OCI-LY3 (cell line): ENCODE data around the gene CHMP4A.

Source experiments
- H2AFZ ChIP-seq: fragments of 200-600, 300-600 bp; shearing (Covaris generic); 2 replicates; pipeline ENCODE4 v1.6.0; 2014; ENCODE audit warnings: antibody characterized with exemption, low read depth, low read length
- H3K27ac ChIP-seq: fragments of 200-600, 300-600 bp; sonication (generic); 2 replicates; pipeline ENCODE4 v1.5.1; 2014; ENCODE audit warnings: mild to moderate bottlenecking, low read length, moderate library complexity, mixed read lengths
- H3K27me3 ChIP-seq: fragments of 200-600, 300-600 bp; sonication (generic); 2 replicates; pipeline ENCODE4 v1.6.1; 2014; ENCODE audit warnings: low read depth, low read length, mixed read lengths
- H3K36me3 ChIP-seq: fragments of 200-600, 300-600 bp; sonication (generic); replicated peaks from 2 replicates; pipeline ENCODE3; 2014; ENCODE audit warnings: low read depth, low read length, mixed read lengths
- H3K4me1 ChIP-seq: fragments of 300-600, 200-600 bp; sonication (generic); 2 replicates; pipeline ENCODE4 v1.6.1; 2014; ENCODE audit warnings: low read length, mixed read lengths
- H3K4me2 ChIP-seq: fragments of 200-600, 300-600 bp; sonication (generic); 2 replicates; pipeline ENCODE4 v1.6.1; 2014; ENCODE audit warnings: low read length, mixed read lengths
- H3K4me3 ChIP-seq: fragments of 300-600, 200-600 bp; sonication (generic); 2 replicates; pipeline ENCODE4 v1.5.1; 2014; ENCODE audit warnings: antibody characterized with exemption, mild to moderate bottlenecking, low read length, moderate library complexity
- H3K79me2 ChIP-seq: fragments of 300-600, 200-600 bp; shearing (Covaris generic); 2 replicates; pipeline ENCODE4 v1.6.1; 2014; ENCODE audit warnings: mild to moderate bottlenecking, low read length, mixed read lengths
- H3K9ac ChIP-seq: fragments of 300-600, 200-600 bp; shearing (Covaris generic); 2 replicates; pipeline ENCODE4 v1.6.0; 2014; ENCODE audit warnings: mild to moderate bottlenecking, low read length, moderate library complexity
- H3K9me3 ChIP-seq: fragments of 200-600, 300-600 bp; shearing (Covaris generic); 2 replicates; pipeline ENCODE4 v1.6.1; 2014; ENCODE audit warnings: low read length, mixed read lengths; ENCODE audit not compliant: insufficient read depth
- H4K20me1 ChIP-seq: fragments of 200-600, 300-600 bp; sonication (generic); 2 replicates; pipeline ENCODE4 v1.6.1; 2016; ENCODE audit warnings: low read length, mixed read lengths; ENCODE audit not compliant: insufficient read depth
- CTCF ChIP-seq: fragments of 200-600, 300-600 bp; sonication (generic); IDR thresholded peaks from 2 replicates; pipeline ENCODE4 v1.5.1; 2014; ENCODE audit warnings: antibody characterized with exemption, low read length, low read depth
- EZH2phosphoT487 ChIP-seq: fragments of 200-600 bp; shearing (Covaris generic); IDR thresholded peaks from 2 replicates; pipeline ENCODE4 v1.6.1; 2018; ENCODE audit warnings: antibody characterized with exemption, mixed run types, low read depth

The CHMP4A gene, protein sequence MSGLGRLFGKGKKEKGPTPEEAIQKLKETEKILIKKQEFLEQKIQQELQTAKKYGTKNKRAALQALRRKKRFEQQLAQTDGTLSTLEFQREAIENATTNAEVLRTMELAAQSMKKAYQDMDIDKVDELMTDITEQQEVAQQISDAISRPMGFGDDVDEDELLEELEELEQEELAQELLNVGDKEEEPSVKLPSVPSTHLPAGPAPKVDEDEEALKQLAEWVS

GRCh38 chr14:24212924-24213865 is at the start of gene CHMP4A:
CHMP4A (minus strand) TSS chr14:24213488; CDS start chr14:24213439, 49 bp downstream.
- Histone ChIP-seq H4K20me1 (no peaks in the 10 kb centered on the region), H2AFZ (peak within 1 kb of the TSS; percentile 64; the same call in 1 of the 2 replicates), H3K27ac (peak within 1 kb of the TSS; percentile 81), H3K27me3 (no peaks in the 10 kb centered on the region), H3K4me1 (peaks cover 20% of the 10 kb centered on the region), H3K36me3 (peaks cover 18% of the 10 kb centered on the region), H3K4me2 (peak within 1 kb of the TSS; percentile 85), H3K4me3 (peak within 1 kb of the TSS; percentile 88), H3K9ac (peak within 1 kb of the TSS; percentile 80), H3K79me2 (peaks cover 10% of the 10 kb centered on the region), H3K9me3 (no peaks in the 10 kb centered on the region)
- TF ChIP-seq CTCF: no peak
- no peak for TF ChIP-seq EZH2phosphoT487

- H3K4me1 ChIP-seq: no peaks in the 10 kb centered on the region
- no peak overlapping the region for H3K4me2 ChIP-seq
- no peaks in the 10 kb centered on the region for H3K36me3 ChIP-seq
- no peak overlapping the region for H3K27ac ChIP-seq
- no peak overlapping the region for H3K9ac ChIP-seq
- H3K4me3 ChIP-seq: no peak overlapping the region
- H3K79me2 ChIP-seq: no peaks in the 10 kb centered on the region
- H4K20me1 ChIP-seq: no peaks in the 10 kb centered on the region
- no peaks in the 10 kb centered on the region for H3K9me3 ChIP-seq
- no peaks in the 10 kb centered on the region for H3K27me3 ChIP-seq
- no peak overlapping the region for H2AFZ ChIP-seq
- TF ChIP-seq CTCF (no peak), EZH2phosphoT487 (no peak)
These were observed 48.7 kb upstream of the CHMP4A start for GRCh38 chr14:24261969-24262327.

DNA sequence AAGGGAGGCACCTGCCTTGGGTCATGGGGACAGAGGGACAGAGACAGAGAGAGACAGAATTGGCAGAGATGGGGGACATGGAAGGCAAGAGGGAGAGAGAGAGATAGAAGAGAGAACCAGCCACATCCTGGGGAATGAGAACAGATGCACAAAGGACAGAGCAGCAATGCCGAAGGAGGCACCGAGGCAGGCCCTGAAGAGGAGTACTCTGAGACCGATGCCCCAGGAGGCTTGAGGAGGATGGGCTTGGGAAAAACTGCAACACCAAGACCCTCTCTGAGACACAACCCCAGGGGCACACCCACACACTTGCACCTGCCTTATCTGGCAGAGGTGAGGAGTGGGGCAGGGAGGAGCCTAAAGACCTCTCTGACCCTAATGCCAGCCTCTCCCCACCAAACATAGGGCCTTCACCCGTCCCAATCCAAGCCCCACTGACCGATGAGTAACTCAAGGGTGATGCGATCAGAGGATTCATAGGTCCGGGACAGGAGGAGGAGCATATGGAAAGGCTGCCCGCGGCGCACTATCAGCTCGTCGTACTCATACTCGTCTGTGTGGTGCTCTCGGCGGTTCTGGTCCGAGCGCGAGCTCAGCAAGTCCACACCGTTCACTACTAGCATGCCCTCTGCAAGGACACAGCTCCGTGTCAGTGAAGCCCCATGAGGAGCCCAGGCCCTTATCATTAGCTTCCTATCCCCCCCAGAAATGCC is 48.1 kb upstream of the CHMP4A start:
- Histone ChIP-seq H3K4me2 (no peak overlapping the region), H3K9me3 (no peaks in the 10 kb centered on the region), H3K9ac (no peak overlapping the region), H3K4me1 (no peaks in the 10 kb centered on the region), H4K20me1 (no peaks in the 10 kb centered on the region), H3K27ac (no peak overlapping the region), H3K79me2 (no peaks in the 10 kb centered on the region), H3K27me3 (no peaks in the 10 kb centered on the region), H3K36me3 (no peaks in the 10 kb centered on the region), H3K4me3 (no peak overlapping the region), H2AFZ (no peak overlapping the region)
- TF ChIP-seq CTCF (no peak), EZH2phosphoT487 (no peak)

DNA sequence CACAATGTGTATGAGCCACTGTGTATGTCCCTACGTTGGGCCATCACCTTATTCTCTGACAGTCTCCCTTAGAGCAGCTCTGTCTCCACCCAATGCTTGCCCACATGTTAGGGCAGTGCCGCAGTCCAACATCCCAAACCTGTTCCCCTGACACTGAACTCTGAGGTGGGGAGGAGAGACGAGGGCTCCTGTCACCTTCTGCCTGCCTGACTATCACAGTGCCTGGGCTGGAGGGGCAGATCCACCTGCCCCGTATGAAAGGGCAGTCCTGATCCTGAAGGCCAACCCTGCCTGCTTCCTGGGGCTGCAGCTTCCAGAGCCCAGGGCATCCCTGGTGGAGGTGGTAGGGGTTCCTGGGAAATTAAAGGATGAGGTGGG is 47.5 kb upstream of the CHMP4A start:
- no peak overlapping the region for H3K4me2 ChIP-seq
- no peak overlapping the region for H3K9ac ChIP-seq
- H4K20me1 ChIP-seq: no peaks in the 10 kb centered on the region
- no peaks in the 10 kb centered on the region for H3K27me3 ChIP-seq
- TF ChIP-seq EZH2phosphoT487 (no peak), CTCF (no peak)
- no peaks in the 10 kb centered on the region for H3K9me3 ChIP-seq
- H2AFZ ChIP-seq: no peak overlapping the region
- H3K36me3 ChIP-seq: no peaks in the 10 kb centered on the region
- no peak overlapping the region for H3K4me3 ChIP-seq
- H3K79me2 ChIP-seq: no peaks in the 10 kb centered on the region
- H3K4me1 ChIP-seq: no peaks in the 10 kb centered on the region
- no peak overlapping the region for H3K27ac ChIP-seq
